Natural killer cell (primary cell): ENCODE results near the gene GRM7. TPM values are rescaled to one million over a fixed set of nuclear protein-coding genes. Genes with fewer than 3 reads are reported as not detected.

Experiments
- ATAC-seq, 3 donors: fragments of 150-1000 bp in 2 of 3; fragments of 200-7000 bp in 1 of 3; cut with Tn5 transposase; 1 replicate in 1 of 3; 2 replicates in 2 of 3; pipeline ENCODE4 v1.10.0; 2021; ENCODE audit warnings: mild to moderate bottlenecking in 2 of 3, moderate library complexity in 2 of 3
- DNase-seq, 2 donors: peaks; one replicate each; pipeline versions ENCODE4 v3.0.0 to v3.0.0-alpha.2; 2013 to 2021; ENCODE audit warnings: mixed read lengths in 1 of 2
- H3K27ac ChIP-seq: one replicate; pipeline ENCODE4 v1.5.1; 2013; ENCODE audit warnings: mild to moderate bottlenecking, low read length
- H3K27me3 ChIP-seq: one replicate; pipeline ENCODE4 v1.6.1; 2013; ENCODE audit warnings: low read length; ENCODE audit not compliant: control insufficient read depth, insufficient read depth
- H3K36me3 ChIP-seq: one replicate; pipeline ENCODE4 v1.6.1; 2013; ENCODE audit warnings: low read length; ENCODE audit not compliant: control insufficient read depth, insufficient read depth
- H3K4me1 ChIP-seq: one replicate; pipeline ENCODE4 v1.6.1; 2013; ENCODE audit warnings: low read length; ENCODE audit not compliant: control insufficient read depth, insufficient read depth
- H3K4me3 ChIP-seq: one replicate; pipeline ENCODE4 v1.5.1; 2013; ENCODE audit warnings: low read length
- H3K9me3 ChIP-seq: one replicate; pipeline ENCODE4 v1.6.1; 2013; ENCODE audit warnings: low read length; ENCODE audit not compliant: control insufficient read depth, insufficient read depth
- H3K27ac Mint-ChIP-seq, 2 donors: one replicate each; pipeline ENCODE4 v1.8.0; 2022; ENCODE audit warnings: mild to moderate bottlenecking in 2 of 2, mixed read lengths in 2 of 2, moderate library complexity in 1 of 2
- H3K27me3 Mint-ChIP-seq, 2 donors: one replicate each; pipeline ENCODE4 v1.8.0; 2022; ENCODE audit warnings: low read depth in 2 of 2, mixed read lengths in 2 of 2
- H3K36me3 Mint-ChIP-seq: one replicate; pipeline ENCODE4 v1.8.0; 2022; ENCODE audit warnings: mixed read lengths
- H3K4me1 Mint-ChIP-seq, 2 donors: one replicate each; pipeline ENCODE4 v1.8.0; 2022; ENCODE audit warnings: mixed read lengths in 2 of 2
- H3K4me3 Mint-ChIP-seq: one replicate; pipeline ENCODE4 v1.8.0; 2022; ENCODE audit warnings: mild to moderate bottlenecking, moderate library complexity, mixed read lengths
- H3K9me3 Mint-ChIP-seq, 2 donors: one replicate each; pipeline ENCODE4 v1.8.0; 2022; ENCODE audit warnings: mixed read lengths in 2 of 2
- WGBS: methylation state at CpG from one replicate; pipeline ENCODE4 v1.1.7; 2013; ENCODE audit warnings: missing lambda C conversion rate; ENCODE audit not compliant: insufficient coverage; 5-methylcytosine and 5-hydroxymethylcytosine counted together
- intact Hi-C: fragments of 100-400 bp; cut with micrococcal nuclease; formaldehyde crosslinking; loops from one replicate; pipeline ENCODE4 v1.14.2; 2022
- total RNA-seq, 4 donors: library from RNA; stranded (reverse); fragments of 120-200 nt in 1 of 4; gene quantifications; one replicate each; pipeline versions ENCODE4 v1.2.3 to v1.2.4, GENCODE V29; 2013 to 2022
- TF ChIP-seq, protein P1 (sequence below): fragments of 200-600 bp; IDR thresholded peaks from one replicate; pipeline ENCODE4 v1.8.0; 2022; ENCODE audit warnings: antibody characterized with exemption

The GRM7 gene
- total RNA-seq, 3 donors from 2014 or later (not counting 1 experiment from before 2014, with no cell fraction given) = not detected

DNA sequence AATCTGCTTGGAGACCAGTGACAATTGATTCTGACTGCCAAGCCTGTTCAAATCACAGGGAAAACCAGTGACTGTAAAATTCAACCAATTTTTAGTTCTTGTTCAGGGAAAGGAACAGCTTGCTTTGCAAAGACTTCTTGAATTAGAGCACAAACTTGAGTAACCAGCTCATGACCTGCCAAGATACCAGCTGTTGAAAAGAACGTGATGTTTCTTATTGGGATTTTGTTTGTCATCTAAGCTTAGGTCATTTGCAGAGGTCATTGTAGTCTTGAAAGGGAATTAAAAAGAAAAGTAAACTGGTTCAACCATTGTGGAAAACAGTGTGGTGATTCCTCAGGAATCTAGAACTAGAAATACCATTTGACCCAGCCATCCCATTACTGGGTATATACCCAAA, 428.2 kb downstream of the GRM7 start:
- no peaks in the 10 kb centered on the region for H3K9me3 ChIP-seq
- Mint-ChIP-seq H3K27me3 (no peaks in the 10 kb centered on the region), H3K4me1 (peaks cover 21 to 40% of the 10 kb centered on the region in 2 donors), H3K4me3 (peak overlapping the region; percentile 52), H3K36me3 (no peaks in the 10 kb centered on the region), H3K27ac (peak overlapping the region in 1 of 2 donors; percentile 85), H3K9me3 (no peaks in the 10 kb centered on the region)
- H3K27ac ChIP-seq = no peak overlapping the region
- no peak overlapping the region for H3K4me3 ChIP-seq
- peaks cover 15% of the 10 kb centered on the region for H3K4me1 ChIP-seq
- H3K27me3 ChIP-seq = no peaks in the 10 kb centered on the region
- WGBS = 92% methylated on average over 1 of the region's 1 CpG
- TF ChIP-seq, protein P1, sequence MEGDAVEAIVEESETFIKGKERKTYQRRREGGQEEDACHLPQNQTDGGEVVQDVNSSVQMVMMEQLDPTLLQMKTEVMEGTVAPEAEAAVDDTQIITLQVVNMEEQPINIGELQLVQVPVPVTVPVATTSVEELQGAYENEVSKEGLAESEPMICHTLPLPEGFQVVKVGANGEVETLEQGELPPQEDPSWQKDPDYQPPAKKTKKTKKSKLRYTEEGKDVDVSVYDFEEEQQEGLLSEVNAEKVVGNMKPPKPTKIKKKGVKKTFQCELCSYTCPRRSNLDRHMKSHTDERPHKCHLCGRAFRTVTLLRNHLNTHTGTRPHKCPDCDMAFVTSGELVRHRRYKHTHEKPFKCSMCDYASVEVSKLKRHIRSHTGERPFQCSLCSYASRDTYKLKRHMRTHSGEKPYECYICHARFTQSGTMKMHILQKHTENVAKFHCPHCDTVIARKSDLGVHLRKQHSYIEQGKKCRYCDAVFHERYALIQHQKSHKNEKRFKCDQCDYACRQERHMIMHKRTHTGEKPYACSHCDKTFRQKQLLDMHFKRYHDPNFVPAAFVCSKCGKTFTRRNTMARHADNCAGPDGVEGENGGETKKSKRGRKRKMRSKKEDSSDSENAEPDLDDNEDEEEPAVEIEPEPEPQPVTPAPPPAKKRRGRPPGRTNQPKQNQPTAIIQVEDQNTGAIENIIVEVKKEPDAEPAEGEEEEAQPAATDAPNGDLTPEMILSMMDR = no peak
- DNase-seq = no peak
- intact Hi-C loops = loop anchor here (5.0 kb wide), 2 partner anchors 948 to 1013 kb away; no protein-coding TSS in a partner anchor
- no peaks in the 10 kb centered on the region for H3K36me3 ChIP-seq
- ATAC-seq = no peak

DNA sequence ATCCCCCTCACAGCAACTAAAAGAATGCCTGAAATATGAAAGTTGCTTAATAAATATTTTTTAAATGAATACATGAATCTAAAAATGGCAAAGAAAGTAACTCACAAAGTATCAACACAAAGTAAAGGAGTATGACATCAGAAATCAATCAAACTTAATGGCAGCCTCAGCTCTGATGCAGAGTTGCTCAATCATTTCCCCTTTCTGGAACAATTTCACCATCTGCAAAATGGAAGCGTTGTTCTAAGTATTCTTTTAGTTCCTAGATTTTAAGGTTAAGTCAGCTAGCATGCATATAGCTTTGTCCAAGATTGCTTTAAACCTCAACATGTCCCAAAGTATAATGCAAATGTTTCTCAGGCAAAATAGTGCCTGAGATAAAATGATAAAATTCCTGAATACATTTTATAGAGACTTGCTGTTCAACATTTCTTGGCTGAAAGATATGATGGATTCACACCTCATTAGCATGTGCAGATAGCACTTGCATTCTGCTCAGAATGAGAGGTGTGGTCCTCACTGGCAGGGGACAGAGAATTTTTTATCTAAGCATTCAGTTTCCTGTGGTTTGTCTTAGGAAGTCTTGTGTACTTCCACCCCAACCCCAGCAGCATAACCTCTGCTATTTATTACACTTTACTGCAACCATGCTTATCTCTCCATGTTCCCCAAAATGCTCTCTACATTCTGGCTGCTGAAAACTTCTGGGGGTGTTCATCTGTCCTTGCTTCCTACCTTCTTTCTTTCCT, 429.3 kb downstream of the GRM7 start:
- intact Hi-C loops = no loop called here
- no peak for DNase-seq
- Histone ChIP-seq H3K36me3 (no peaks in the 10 kb centered on the region), H3K27me3 (no peaks in the 10 kb centered on the region), H3K4me3 (no peak overlapping the region), H3K27ac (peak overlapping the region; percentile 59), H3K4me1 (peaks cover 15% of the 10 kb centered on the region), H3K9me3 (no peaks in the 10 kb centered on the region)
- WGBS = 0% methylated on average over 1 of the region's 1 CpG
- Mint-ChIP-seq H3K9me3 (no peaks in the 10 kb centered on the region), H3K4me3 (peak overlapping the region; percentile 88), H3K36me3 (no peaks in the 10 kb centered on the region), H3K4me1 (peaks cover 21 to 40% of the 10 kb centered on the region in 2 donors), H3K27me3 (no peaks in the 10 kb centered on the region), H3K27ac (peak overlapping the region; percentile 83 to 85)
- TF ChIP-seq, protein P1 = no peak
- peak; percentile 40 to 77 (median 74) for ATAC-seq

DNA sequence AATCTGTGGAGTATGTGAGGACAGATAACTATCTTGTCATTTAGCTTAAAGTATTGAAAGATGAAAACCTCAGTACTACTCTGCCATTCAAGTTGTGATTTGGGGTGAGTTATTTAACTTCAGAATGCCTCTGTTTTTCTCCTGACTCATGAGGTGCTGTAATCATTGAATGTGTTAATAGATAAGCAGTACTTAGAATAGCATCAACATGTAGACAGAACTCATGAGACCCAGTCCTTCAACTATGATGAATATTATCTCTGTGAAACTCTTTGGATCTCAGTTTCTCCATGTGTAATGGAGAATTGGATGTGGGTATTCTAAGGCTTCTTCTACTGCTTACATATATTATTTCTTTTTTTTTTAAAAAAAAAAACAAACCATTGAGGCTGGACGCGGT, 431.4 kb downstream of the GRM7 start:
- peaks cover 21 to 36% of the 10 kb centered on the region in 2 donors for H3K4me1 Mint-ChIP-seq
- peaks cover 15% of the 10 kb centered on the region for H3K4me1 ChIP-seq
- TF ChIP-seq, protein P1 = no peak
- DNase-seq (no peak), ATAC-seq (no peak)
- 91% methylated on average over 2 of the region's 2 CpGs for WGBS
- H3K9me3 Mint-ChIP-seq = no peaks in the 10 kb centered on the region
- intact Hi-C loops = no loop called here
- no peak overlapping the region for H3K4me3 ChIP-seq
- H3K27ac Mint-ChIP-seq = peak overlapping the region; percentile 83 to 85
- H3K4me3 Mint-ChIP-seq = peak overlapping the region; percentile 67
- no peaks in the 10 kb centered on the region for H3K27me3 Mint-ChIP-seq
- no peak overlapping the region for H3K27ac ChIP-seq
- no peaks in the 10 kb centered on the region for H3K27me3 ChIP-seq
- no peaks in the 10 kb centered on the region for H3K9me3 ChIP-seq
- no peaks in the 10 kb centered on the region for H3K36me3 ChIP-seq
- no peaks in the 10 kb centered on the region for H3K36me3 Mint-ChIP-seq
